AG04450 (cell line): ENCODE measurements around the gene MITF. TPM values are rescaled to one million over a fixed set of nuclear protein-coding genes. Genes with fewer than 3 reads are reported as not detected.

Experiments used
- CTCF ChIA-PET: fragments of 300-600, 350-600 bp; formaldehyde crosslinking; extraction: SDS; loops from one replicate; lab custom pipeline; 2022; ENCODE audit warnings: antibody characterized with exemption, inconsistent platforms; lab: Charles Lee
- POLR2A ChIA-PET: fragments of 350-600 bp; formaldehyde crosslinking; extraction: SDS; loops from one replicate; lab custom pipeline; 2021; ENCODE audit warnings: antibody characterized with exemption, inconsistent platforms; lab: Yijun Ruan, JAX
- DNase-seq: peaks from one replicate; pipeline ENCODE4 v3.0.0-alpha.2; 2011; ENCODE audit warnings: low read depth, low spot score
- H3K27ac ChIP-seq: one replicate; pipeline ENCODE4 v1.5.1; 2012; ENCODE audit warnings: low read depth, low read length, control low read depth
- H3K27me3 ChIP-seq: one replicate; pipeline ENCODE4 v1.6.0; 2012; ENCODE audit warnings: low read length; ENCODE audit not compliant: control insufficient read depth, insufficient read depth
- H3K4me3 ChIP-seq: 2 replicates; pipeline ENCODE4 v1.5.1; 2011; ENCODE audit warnings: mild to moderate bottlenecking, low read depth, low read length, control low read depth
- H3K9me3 ChIP-seq: 2 replicates; pipeline ENCODE4 v1.5.1; 2012; ENCODE audit warnings: low read length; ENCODE audit not compliant: control insufficient read depth, insufficient read depth
- polyA plus RNA-seq: library from polyadenylated mRNA; depleted of rRNA; stranded (reverse); fragments of >200 nt; gene quantifications from 2 replicates; pipeline ENCODE4 v1.2.3, GENCODE V29; 2011
- TF ChIP-seq, protein P1 (sequence below): IDR thresholded peaks from 2 replicates; pipeline ENCODE4 v1.5.1; 2011; ENCODE audit warnings: low read depth, low read length, control low read depth, inconsistent platforms

The MITF gene
- polyA plus RNA-seq, 1 experiment = 32.2 TPM

DNA sequence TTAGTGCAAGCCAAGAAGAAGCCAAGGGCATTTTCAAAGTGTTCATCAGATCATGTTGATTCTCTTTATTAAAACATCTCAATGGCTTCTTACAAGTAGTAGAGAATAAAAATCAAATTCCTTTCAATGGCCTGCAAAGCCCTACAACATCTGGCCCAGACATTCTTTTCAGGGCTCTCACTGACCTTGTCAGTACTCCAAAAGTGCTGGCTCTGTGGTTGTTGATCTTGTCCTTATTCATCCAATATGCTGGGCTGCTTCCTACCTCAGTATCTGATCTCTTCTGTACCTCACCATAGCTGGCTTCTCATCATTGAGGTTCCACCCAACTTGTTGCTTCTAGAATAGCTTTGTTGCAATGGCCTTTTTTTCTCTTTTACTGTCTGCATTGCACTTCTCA, 186.2 kb downstream of the MITF start:
- peak; percentile 33 for DNase-seq
- Histone ChIP-seq H3K4me3 (no peak overlapping the region), H3K27me3 (no peaks in the 10 kb centered on the region), H3K9me3 (no peaks in the 10 kb centered on the region), H3K27ac (no peak overlapping the region)
- CTCF ChIA-PET = no interaction called here
- POLR2A ChIA-PET = no interaction called here
- TF ChIP-seq, protein P1, sequence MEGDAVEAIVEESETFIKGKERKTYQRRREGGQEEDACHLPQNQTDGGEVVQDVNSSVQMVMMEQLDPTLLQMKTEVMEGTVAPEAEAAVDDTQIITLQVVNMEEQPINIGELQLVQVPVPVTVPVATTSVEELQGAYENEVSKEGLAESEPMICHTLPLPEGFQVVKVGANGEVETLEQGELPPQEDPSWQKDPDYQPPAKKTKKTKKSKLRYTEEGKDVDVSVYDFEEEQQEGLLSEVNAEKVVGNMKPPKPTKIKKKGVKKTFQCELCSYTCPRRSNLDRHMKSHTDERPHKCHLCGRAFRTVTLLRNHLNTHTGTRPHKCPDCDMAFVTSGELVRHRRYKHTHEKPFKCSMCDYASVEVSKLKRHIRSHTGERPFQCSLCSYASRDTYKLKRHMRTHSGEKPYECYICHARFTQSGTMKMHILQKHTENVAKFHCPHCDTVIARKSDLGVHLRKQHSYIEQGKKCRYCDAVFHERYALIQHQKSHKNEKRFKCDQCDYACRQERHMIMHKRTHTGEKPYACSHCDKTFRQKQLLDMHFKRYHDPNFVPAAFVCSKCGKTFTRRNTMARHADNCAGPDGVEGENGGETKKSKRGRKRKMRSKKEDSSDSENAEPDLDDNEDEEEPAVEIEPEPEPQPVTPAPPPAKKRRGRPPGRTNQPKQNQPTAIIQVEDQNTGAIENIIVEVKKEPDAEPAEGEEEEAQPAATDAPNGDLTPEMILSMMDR = no peak

DNA sequence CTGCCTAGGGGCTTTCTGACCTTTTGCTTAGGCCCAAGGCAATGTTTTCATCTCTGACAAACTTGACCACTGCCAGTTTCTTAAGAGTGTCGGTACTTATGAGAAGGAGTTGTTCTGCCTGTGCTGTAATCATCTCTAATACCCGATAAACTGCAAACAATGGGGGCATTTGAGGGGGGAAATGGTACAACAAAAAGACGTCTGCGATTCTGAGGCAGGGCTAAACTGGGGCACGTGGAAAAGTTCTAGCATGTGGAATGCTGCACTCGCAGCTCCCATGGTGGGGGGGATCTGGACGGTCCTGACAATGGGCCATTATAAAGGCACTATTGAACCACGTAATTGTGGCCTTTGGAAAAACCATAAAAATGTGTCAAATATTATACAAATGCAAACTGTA, 187.1 kb downstream of the MITF start:
- CTCF ChIA-PET = no interaction called here

DNA sequence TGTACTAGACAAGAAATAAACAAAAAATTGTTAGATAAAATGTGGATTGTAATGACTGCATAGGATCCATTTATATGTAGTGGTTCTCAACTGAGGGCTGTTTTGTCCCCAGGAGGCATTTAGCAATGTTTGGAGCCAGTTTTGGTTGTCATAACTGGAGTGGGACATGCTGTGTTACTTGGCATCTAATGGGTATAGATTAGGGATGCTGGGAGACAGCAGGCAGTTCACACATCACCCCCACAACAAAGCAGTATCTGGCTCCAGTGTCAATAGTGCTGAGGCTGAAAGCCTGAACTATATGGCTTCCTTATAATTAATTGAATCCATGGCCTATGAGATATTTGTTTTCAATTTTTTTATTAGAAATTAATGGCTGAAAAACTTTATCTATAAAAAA, 188.3 kb downstream of the MITF start:
- no peak overlapping the region for H3K27ac ChIP-seq
- H3K9me3 ChIP-seq = no peaks in the 10 kb centered on the region
- CTCF ChIA-PET = no interaction called here
- POLR2A ChIA-PET = no interaction called here
- H3K4me3 ChIP-seq = no peak overlapping the region
- TF ChIP-seq, protein P1 = no peak
- no peaks in the 10 kb centered on the region for H3K27me3 ChIP-seq
- DNase-seq = no peak

More for the DNA sequence above, 187.1 kb downstream of the MITF start:
- H3K27me3 ChIP-seq = no peaks in the 10 kb centered on the region
- no peaks in the 10 kb centered on the region for H3K9me3 ChIP-seq
- TF ChIP-seq, protein P1 = no peak
- no peak overlapping the region for H3K4me3 ChIP-seq
- POLR2A ChIA-PET = no interaction called here
- no peak overlapping the region for H3K27ac ChIP-seq
- DNase-seq = no peak

DNA sequence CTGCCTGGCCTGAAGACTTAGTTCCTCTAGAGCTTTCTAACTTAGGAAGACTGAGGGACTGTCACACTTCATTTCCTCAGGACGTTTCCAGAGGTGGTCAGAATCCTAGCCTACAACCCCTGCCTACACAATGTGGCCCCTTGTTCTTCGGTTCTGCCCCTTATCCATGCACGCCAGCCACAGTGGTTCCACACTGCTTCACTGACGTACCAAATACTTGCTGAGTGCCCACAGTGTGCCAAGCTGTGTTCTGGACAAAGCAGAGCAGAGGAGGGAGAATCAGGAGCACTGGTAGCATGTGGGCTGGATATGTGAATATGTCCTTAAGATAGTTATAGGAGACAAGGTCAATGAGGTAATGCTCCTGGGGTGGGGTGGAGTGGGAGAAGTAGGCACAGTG, 189.8 kb downstream of the MITF start:
- ChIA-PET CTCF (no interaction called here), POLR2A (no interaction called here)
- no peaks in the 10 kb centered on the region for H3K9me3 ChIP-seq
- no peak overlapping the region for H3K4me3 ChIP-seq
- no peak overlapping the region for H3K27ac ChIP-seq
- TF ChIP-seq, protein P1 = no peak
- no peaks in the 10 kb centered on the region for H3K27me3 ChIP-seq
- no peak for DNase-seq

DNA sequence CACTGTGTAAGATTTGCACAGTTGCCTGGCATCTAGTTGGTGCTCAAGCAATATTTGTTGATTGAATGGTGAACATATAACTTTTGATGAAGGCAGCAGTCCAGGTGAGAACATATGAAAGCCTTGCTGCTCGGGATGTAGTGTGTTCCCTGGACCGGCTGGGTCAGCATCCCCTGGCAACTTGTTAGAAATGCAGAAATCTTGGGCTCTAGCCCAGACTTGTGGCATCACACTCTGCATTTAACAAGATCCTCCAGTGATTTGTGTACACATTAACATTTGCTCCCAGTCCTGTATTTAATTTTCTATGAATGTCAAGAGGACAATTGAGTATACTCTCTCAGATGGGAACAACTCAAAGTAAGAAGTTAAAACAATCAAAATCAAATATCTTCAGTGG, 191.3 kb downstream of the MITF start:
- H3K27ac ChIP-seq = no peak overlapping the region
- H3K27me3 ChIP-seq = no peaks in the 10 kb centered on the region
- TF ChIP-seq, protein P1 = no peak
- CTCF ChIA-PET = no interaction called here
- POLR2A ChIA-PET = no interaction called here
- H3K9me3 ChIP-seq = no peaks in the 10 kb centered on the region
- no peak for DNase-seq
- no peak overlapping the region for H3K4me3 ChIP-seq
